Astrocyte (in vitro differentiated cells and primary cell): ENCODE results near the gene OCA2. TPM values are rescaled to one million over a fixed set of nuclear protein-coding genes. Genes with fewer than 3 reads are reported as not detected.

Experiments
- DNase-seq: peaks from one replicate; pipeline ENCODE4 v3.0.0-alpha.2; 2010; ENCODE audit warnings: low read depth
- FAIRE-seq: peaks from 2 replicates; lab custom pipeline; 2011; peaks lifted over from hg19 to GRCh38; lab: Jason Lieb, UNC
- H2AFZ ChIP-seq: 2 replicates; pipeline ENCODE4 v1.6.0; 2012; ENCODE audit warnings: low read depth, low read length, inconsistent platforms
- H3K27ac ChIP-seq: 2 replicates; pipeline ENCODE4 v1.5.1; 2011; ENCODE audit warnings: low read depth, low read length, inconsistent platforms
- H3K27me3 ChIP-seq: 2 replicates; pipeline ENCODE4 v1.6.0; 2011; ENCODE audit warnings: low read length, inconsistent platforms; ENCODE audit not compliant: insufficient read depth
- H3K36me3 ChIP-seq: 2 replicates; pipeline ENCODE4 v1.5.1; 2011; ENCODE audit warnings: low read length, inconsistent platforms; ENCODE audit not compliant: insufficient read depth
- H3K4me1 ChIP-seq: 2 replicates; pipeline ENCODE4 v1.5.1; 2011; ENCODE audit warnings: low read length, inconsistent platforms; ENCODE audit not compliant: insufficient read depth
- H3K4me2 ChIP-seq: 2 replicates; pipeline ENCODE4 v1.6.0; 2012; ENCODE audit warnings: low read length, inconsistent platforms
- H3K4me3 ChIP-seq: 2 replicates; pipeline ENCODE4 v1.5.1; 2011; ENCODE audit warnings: low read depth, mild to moderate bottlenecking, low read length, inconsistent platforms; ENCODE audit not compliant: insufficient read depth
- H3K79me2 ChIP-seq: 2 replicates; pipeline ENCODE4 v1.6.0; 2012; ENCODE audit warnings: mild to moderate bottlenecking, low read length, inconsistent platforms; ENCODE audit not compliant: insufficient read depth
- H3K9ac ChIP-seq: 2 replicates; pipeline ENCODE4 v1.6.0; 2012; ENCODE audit warnings: mild to moderate bottlenecking, low read length, inconsistent platforms
- H3K9me3 ChIP-seq: 2 replicates; pipeline ENCODE4 v1.5.1; 2012; ENCODE audit warnings: low read depth, mild to moderate bottlenecking, low read length, inconsistent platforms; ENCODE audit not compliant: insufficient read depth
- H4K20me1 ChIP-seq: 2 replicates; pipeline ENCODE4 v1.6.0; 2012; ENCODE audit warnings: low read length, inconsistent platforms; ENCODE audit not compliant: insufficient read depth
- H3K27ac Mint-ChIP-seq: one replicate; pipeline ENCODE4 v1.8.0; 2021; ENCODE audit warnings: mild to moderate bottlenecking, mixed read lengths; ENCODE audit not compliant: unreplicated experiment
- H3K27me3 Mint-ChIP-seq: one replicate; pipeline ENCODE4 v1.8.0; 2021; ENCODE audit warnings: low read depth, mixed read lengths; ENCODE audit not compliant: unreplicated experiment
- H3K36me3 Mint-ChIP-seq: one replicate; pipeline ENCODE4 v1.8.0; 2021; ENCODE audit warnings: low read depth, mixed read lengths; ENCODE audit not compliant: unreplicated experiment
- H3K4me1 Mint-ChIP-seq: one replicate; pipeline ENCODE4 v1.8.0; 2021; ENCODE audit warnings: low read depth, mixed read lengths; ENCODE audit not compliant: unreplicated experiment
- H3K4me3 Mint-ChIP-seq: one replicate; pipeline ENCODE4 v1.8.0; 2021; ENCODE audit warnings: mild to moderate bottlenecking, moderate library complexity, mixed read lengths; ENCODE audit not compliant: unreplicated experiment
- H3K9me3 Mint-ChIP-seq: one replicate; pipeline ENCODE4 v1.8.0; 2021; ENCODE audit warnings: mild to moderate bottlenecking, mixed read lengths; ENCODE audit not compliant: unreplicated experiment
- CTCF ChIP-seq: IDR thresholded peaks from 2 replicates; pipeline ENCODE4 v1.5.1; 2011; ENCODE audit warnings: low read depth, mild to moderate bottlenecking, inconsistent platforms, low read length, moderate library complexity; ENCODE audit not compliant: insufficient read depth
- EZH2 ChIP-seq: IDR thresholded peaks from 2 replicates; pipeline ENCODE4 v1.6.1; 2012; ENCODE audit warnings: mild to moderate bottlenecking, low read length, inconsistent platforms; ENCODE audit not compliant: insufficient read depth
- total RNA-seq: library from RNA; stranded (reverse); gene quantifications from 2 replicates; pipeline ENCODE4 v1.2.1, GENCODE V29; 2021

Gene OCA2
- total RNA-seq, 1 donor from 2014 or later: 2.9 TPM

GRCh38 chr15:27752691-27753090 lies 346.4 kb downstream of the OCA2 start:
- H3K9me3 Mint-ChIP-seq: peaks cover 7% of the 10 kb centered on the region
- Histone ChIP-seq H3K79me2 (no peaks in the 10 kb centered on the region), H3K9me3 (no peaks in the 10 kb centered on the region), H3K27me3 (no peaks in the 10 kb centered on the region), H4K20me1 (no peaks in the 10 kb centered on the region), H3K36me3 (no peaks in the 10 kb centered on the region), H3K9ac (no peak overlapping the region), H3K4me3 (no peak overlapping the region), H2AFZ (no peak overlapping the region), H3K27ac (no peak overlapping the region), H3K4me2 (no peak overlapping the region), H3K4me1 (no peaks in the 10 kb centered on the region)
- no peak overlapping the region for H3K27ac Mint-ChIP-seq
- DNase-seq (no peak), FAIRE-seq (no peak)
- peaks cover 6% of the 10 kb centered on the region for H3K27me3 Mint-ChIP-seq
- H3K4me3 Mint-ChIP-seq: no peak overlapping the region
- TF ChIP-seq EZH2 (no peak), CTCF (no peak)
- no peaks in the 10 kb centered on the region for H3K4me1 Mint-ChIP-seq
- H3K36me3 Mint-ChIP-seq: no peaks in the 10 kb centered on the region

DNA sequence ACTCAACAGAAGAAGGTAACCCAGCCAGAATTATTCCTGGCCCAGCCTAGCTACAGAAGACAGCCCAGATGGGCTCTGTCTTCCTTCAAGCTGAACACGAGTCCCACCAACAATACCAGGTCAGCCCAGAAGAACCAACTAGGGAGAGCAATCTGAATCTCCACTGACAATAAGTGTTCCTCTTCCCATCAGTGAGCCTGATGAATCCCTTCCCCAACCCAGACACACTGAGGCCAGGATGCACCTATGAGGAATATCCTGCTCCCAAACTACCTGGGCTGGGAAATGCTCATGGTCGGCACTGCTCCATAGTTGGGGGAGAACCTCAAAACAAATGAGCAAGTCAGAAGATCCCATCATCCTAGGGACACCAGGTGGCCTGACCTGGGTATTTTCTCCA lies 351.1 kb downstream of the OCA2 start:
- H3K4me3 Mint-ChIP-seq: no peak overlapping the region

More for the DNA sequence above, 351.1 kb downstream of the OCA2 start:
- H3K79me2 ChIP-seq: no peaks in the 10 kb centered on the region
- H3K36me3 ChIP-seq: no peaks in the 10 kb centered on the region
- no peak for TF ChIP-seq CTCF
- TF ChIP-seq EZH2: no peak
- H4K20me1 ChIP-seq: no peaks in the 10 kb centered on the region
- Mint-ChIP-seq H3K4me1 (peaks cover 23% of the 10 kb centered on the region), H3K36me3 (no peaks in the 10 kb centered on the region), H3K9me3 (peaks cover 5% of the 10 kb centered on the region), H3K27me3 (peaks cover 4% of the 10 kb centered on the region), H3K27ac (no peak overlapping the region)
- no peak overlapping the region for H3K27ac ChIP-seq
- FAIRE-seq (no peak), DNase-seq (no peak)
- H3K4me1 ChIP-seq: peaks cover 25% of the 10 kb centered on the region
- H3K4me2 ChIP-seq: no peak overlapping the region
- H3K27me3 ChIP-seq: no peaks in the 10 kb centered on the region
- H2AFZ ChIP-seq: no peak overlapping the region
- no peaks in the 10 kb centered on the region for H3K9me3 ChIP-seq
- no peak overlapping the region for H3K4me3 ChIP-seq
- no peak overlapping the region for H3K9ac ChIP-seq
